WTC11 (cell line): ENCODE results near the gene MALL. TPM values are rescaled to one million over a fixed set of nuclear protein-coding genes. Genes with fewer than 3 reads are reported as not detected.

Experiments used
- ATAC-seq: fragments of 200-7000 bp; cut with Tn5 transposase; 2 replicates; pipeline ENCODE4 v1.10.0; 2021; ENCODE audit warnings: mild to moderate bottlenecking, moderate library complexity
- CTCF ChIA-PET: fragments of 300-600 bp; sonication (Branson Sonifier 250); formaldehyde crosslinking; loops from one replicate; lab custom pipeline; 2021; ENCODE audit warnings: antibody characterized with exemption; lab: Charles Lee
- POLR2A ChIA-PET: fragments of 350-600 bp; sonication (Branson Sonifier 250); formaldehyde crosslinking; loops from one replicate; lab custom pipeline; 2021; ENCODE audit warnings: antibody characterized with exemption; lab: Charles Lee
- DNase-seq: peaks from one replicate; pipeline ENCODE4 v3.0.0; 2021; ENCODE audit warnings: low spot score
- H3K27ac Mint-ChIP-seq: 2 replicates; pipeline ENCODE4 v1.8.0; 2021; ENCODE audit warnings: mixed read lengths
- H3K27me3 Mint-ChIP-seq: 2 replicates; pipeline ENCODE4 v1.8.0; 2021; ENCODE audit warnings: low read depth, mild to moderate bottlenecking, moderate library complexity, mixed read lengths
- H3K36me3 Mint-ChIP-seq: 2 replicates; pipeline ENCODE4 v1.8.0; 2021; ENCODE audit warnings: mixed read lengths
- H3K4me1 Mint-ChIP-seq: 2 replicates; pipeline ENCODE4 v1.8.0; 2022; ENCODE audit warnings: mixed read lengths
- H3K4me3 Mint-ChIP-seq: 2 replicates; pipeline ENCODE4 v1.8.0; 2021; ENCODE audit warnings: mild to moderate bottlenecking, moderate library complexity, mixed read lengths
- H3K9me3 Mint-ChIP-seq: 2 replicates; pipeline ENCODE4 v1.8.0; 2021; ENCODE audit warnings: mixed read lengths
- ESRRA ChIP-seq: sonication (generic); formaldehyde crosslinking; IDR thresholded peaks from 2 replicates; pipeline ENCODE4 v1.8.1; 2022; ENCODE audit warnings: mild to moderate bottlenecking, missing genetic modification reagents, borderline replicate concordance
- FOXP1 ChIP-seq: sonication (generic); formaldehyde crosslinking; IDR thresholded peaks from 2 replicates; pipeline ENCODE4 v1.8.0; 2022; ENCODE audit warnings: missing genetic modification reagents, mild to moderate bottlenecking, moderate library complexity, borderline replicate concordance
- GABPB1 ChIP-seq: sonication (generic); formaldehyde crosslinking; IDR thresholded peaks from 2 replicates; pipeline ENCODE4 v1.8.1; 2023; ENCODE audit warnings: mild to moderate bottlenecking, missing genetic modification reagents
- HMGA2 ChIP-seq: fragments of 250-450 bp; sonication (Bioruptor Pico); IDR thresholded peaks from 2 replicates; pipeline ENCODE4 v1.4.0; 2021; ENCODE audit warnings: mild to moderate bottlenecking, moderate library complexity
- NFATC4 ChIP-seq: fragments of 250-450 bp; sonication (Bioruptor Pico); IDR thresholded peaks from 2 replicates; pipeline ENCODE4 v1.9.0; 2021; ENCODE audit warnings: mild to moderate bottlenecking
- RELA ChIP-seq: sonication (generic); formaldehyde crosslinking; IDR thresholded peaks from 2 replicates; pipeline ENCODE4 v1.8.1; 2022; ENCODE audit warnings: missing genetic modification reagents, mild to moderate bottlenecking, borderline replicate concordance
- TCF7 ChIP-seq: sonication (generic); formaldehyde crosslinking; IDR thresholded peaks from 2 replicates; pipeline ENCODE4 v1.8.0; 2022; ENCODE audit warnings: mild to moderate bottlenecking, low read depth, missing genetic modification reagents, moderate library complexity
- ZNF416 ChIP-seq: fragments of 250-450 bp; sonication (Bioruptor Pico); IDR thresholded peaks from 2 replicates; pipeline ENCODE4 v1.9.0; 2021; ENCODE audit warnings: mild to moderate bottlenecking, inconsistent platforms
- total RNA-seq: library from RNA; stranded (reverse); gene quantifications from 3 replicates; pipeline ENCODE4 v1.2.3, GENCODE V29; 2021
- TF ChIP-seq, protein P1 (sequence below): fragments of 200-600 bp; IDR thresholded peaks from 2 replicates; pipeline ENCODE4 v1.8.0; 2022; ENCODE audit warnings: antibody characterized with exemption
- TF ChIP-seq, protein P2 (sequence below): fragments of 250-450 bp; sonication (Bioruptor Pico); IDR thresholded peaks from 2 replicates; pipeline ENCODE4 v1.8.0; 2021; ENCODE audit warnings: mild to moderate bottlenecking
- TF ChIP-seq, protein P3 (sequence below): sonication (generic); formaldehyde crosslinking; IDR thresholded peaks from 2 replicates; pipeline ENCODE4 v1.8.1; 2023; ENCODE audit warnings: mild to moderate bottlenecking, missing genetic modification reagents
- TF ChIP-seq, protein P4 (sequence below): sonication (generic); formaldehyde crosslinking; IDR thresholded peaks from 2 replicates; pipeline ENCODE4 v1.8.1; 2022; ENCODE audit warnings: mild to moderate bottlenecking, missing genetic modification reagents, moderate library complexity, borderline replicate concordance
- TF ChIP-seq, protein P5 (sequence below): fragments of 250-450 bp; sonication (Bioruptor Pico); IDR thresholded peaks from 2 replicates; pipeline ENCODE4 v1.9.0; 2021; ENCODE audit warnings: moderate library complexity, mild to moderate bottlenecking, inconsistent platforms, borderline replicate concordance
- TF ChIP-seq, protein P6 (sequence below): sonication (generic); formaldehyde crosslinking; IDR thresholded peaks from 2 replicates; pipeline ENCODE4 v1.8.0; 2022; ENCODE audit warnings: mild to moderate bottlenecking, missing genetic modification reagents
- TF ChIP-seq, protein P7 (sequence below): sonication (generic); formaldehyde crosslinking; IDR thresholded peaks from 2 replicates; pipeline ENCODE4 v1.8.1; 2022; ENCODE audit warnings: low read depth, missing genetic modification reagents, borderline replicate concordance

Gene MALL
- total RNA-seq, 1 experiment from 2014 or later, result 3.8 TPM

DNA sequence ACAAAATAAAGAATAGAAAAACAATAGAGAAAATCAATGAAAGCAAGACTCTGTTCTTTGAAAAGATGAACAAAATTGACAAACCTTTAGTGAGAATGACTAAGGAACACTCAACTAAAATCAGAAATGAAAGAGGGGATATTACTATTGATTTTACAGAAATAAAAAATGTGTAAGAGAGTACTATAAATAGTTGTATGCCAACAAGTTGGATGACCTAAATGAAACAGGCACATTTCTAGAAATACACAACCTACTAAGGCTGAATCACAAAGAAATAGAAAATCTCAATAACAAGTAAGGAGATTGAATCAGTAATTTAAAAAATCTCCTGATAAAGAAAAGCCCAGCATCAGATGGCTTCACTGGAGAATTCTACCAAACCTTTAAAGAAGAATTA lies 18.4 kb upstream of the MALL start:
- Mint-ChIP-seq H3K9me3 (peaks cover 34% of the 10 kb centered on the region), H3K4me3 (no peak overlapping the region), H3K4me1 (no peaks in the 10 kb centered on the region), H3K36me3 (peaks cover 4% of the 10 kb centered on the region; the same call in 1 of the 2 replicates), H3K27me3 (no peaks in the 10 kb centered on the region; the same call in 1 of the 2 replicates), H3K27ac (no peak overlapping the region)
- ChIA-PET POLR2A (no interaction called here), CTCF (no interaction called here)
- ATAC-seq (no peak), DNase-seq (no peak)
- TF ChIP-seq, protein P1, sequence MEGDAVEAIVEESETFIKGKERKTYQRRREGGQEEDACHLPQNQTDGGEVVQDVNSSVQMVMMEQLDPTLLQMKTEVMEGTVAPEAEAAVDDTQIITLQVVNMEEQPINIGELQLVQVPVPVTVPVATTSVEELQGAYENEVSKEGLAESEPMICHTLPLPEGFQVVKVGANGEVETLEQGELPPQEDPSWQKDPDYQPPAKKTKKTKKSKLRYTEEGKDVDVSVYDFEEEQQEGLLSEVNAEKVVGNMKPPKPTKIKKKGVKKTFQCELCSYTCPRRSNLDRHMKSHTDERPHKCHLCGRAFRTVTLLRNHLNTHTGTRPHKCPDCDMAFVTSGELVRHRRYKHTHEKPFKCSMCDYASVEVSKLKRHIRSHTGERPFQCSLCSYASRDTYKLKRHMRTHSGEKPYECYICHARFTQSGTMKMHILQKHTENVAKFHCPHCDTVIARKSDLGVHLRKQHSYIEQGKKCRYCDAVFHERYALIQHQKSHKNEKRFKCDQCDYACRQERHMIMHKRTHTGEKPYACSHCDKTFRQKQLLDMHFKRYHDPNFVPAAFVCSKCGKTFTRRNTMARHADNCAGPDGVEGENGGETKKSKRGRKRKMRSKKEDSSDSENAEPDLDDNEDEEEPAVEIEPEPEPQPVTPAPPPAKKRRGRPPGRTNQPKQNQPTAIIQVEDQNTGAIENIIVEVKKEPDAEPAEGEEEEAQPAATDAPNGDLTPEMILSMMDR, result no peak
- no peak for TF ChIP-seq FOXP1 (CRISPR knock-in tag)
- TF ChIP-seq, protein P2, sequence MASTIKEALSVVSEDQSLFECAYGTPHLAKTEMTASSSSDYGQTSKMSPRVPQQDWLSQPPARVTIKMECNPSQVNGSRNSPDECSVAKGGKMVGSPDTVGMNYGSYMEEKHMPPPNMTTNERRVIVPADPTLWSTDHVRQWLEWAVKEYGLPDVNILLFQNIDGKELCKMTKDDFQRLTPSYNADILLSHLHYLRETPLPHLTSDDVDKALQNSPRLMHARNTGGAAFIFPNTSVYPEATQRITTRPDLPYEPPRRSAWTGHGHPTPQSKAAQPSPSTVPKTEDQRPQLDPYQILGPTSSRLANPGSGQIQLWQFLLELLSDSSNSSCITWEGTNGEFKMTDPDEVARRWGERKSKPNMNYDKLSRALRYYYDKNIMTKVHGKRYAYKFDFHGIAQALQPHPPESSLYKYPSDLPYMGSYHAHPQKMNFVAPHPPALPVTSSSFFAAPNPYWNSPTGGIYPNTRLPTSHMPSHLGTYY (CRISPR knock-in tag), result no peak
- TF ChIP-seq, protein P3, sequence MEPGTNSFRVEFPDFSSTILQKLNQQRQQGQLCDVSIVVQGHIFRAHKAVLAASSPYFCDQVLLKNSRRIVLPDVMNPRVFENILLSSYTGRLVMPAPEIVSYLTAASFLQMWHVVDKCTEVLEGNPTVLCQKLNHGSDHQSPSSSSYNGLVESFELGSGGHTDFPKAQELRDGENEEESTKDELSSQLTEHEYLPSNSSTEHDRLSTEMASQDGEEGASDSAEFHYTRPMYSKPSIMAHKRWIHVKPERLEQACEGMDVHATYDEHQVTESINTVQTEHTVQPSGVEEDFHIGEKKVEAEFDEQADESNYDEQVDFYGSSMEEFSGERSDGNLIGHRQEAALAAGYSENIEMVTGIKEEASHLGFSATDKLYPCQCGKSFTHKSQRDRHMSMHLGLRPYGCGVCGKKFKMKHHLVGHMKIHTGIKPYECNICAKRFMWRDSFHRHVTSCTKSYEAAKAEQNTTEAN (CRISPR knock-in tag), result no peak
- TF ChIP-seq, protein P4, sequence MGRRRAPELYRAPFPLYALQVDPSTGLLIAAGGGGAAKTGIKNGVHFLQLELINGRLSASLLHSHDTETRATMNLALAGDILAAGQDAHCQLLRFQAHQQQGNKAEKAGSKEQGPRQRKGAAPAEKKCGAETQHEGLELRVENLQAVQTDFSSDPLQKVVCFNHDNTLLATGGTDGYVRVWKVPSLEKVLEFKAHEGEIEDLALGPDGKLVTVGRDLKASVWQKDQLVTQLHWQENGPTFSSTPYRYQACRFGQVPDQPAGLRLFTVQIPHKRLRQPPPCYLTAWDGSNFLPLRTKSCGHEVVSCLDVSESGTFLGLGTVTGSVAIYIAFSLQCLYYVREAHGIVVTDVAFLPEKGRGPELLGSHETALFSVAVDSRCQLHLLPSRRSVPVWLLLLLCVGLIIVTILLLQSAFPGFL (CRISPR knock-in tag), result no peak
- TF ChIP-seq, protein P5, sequence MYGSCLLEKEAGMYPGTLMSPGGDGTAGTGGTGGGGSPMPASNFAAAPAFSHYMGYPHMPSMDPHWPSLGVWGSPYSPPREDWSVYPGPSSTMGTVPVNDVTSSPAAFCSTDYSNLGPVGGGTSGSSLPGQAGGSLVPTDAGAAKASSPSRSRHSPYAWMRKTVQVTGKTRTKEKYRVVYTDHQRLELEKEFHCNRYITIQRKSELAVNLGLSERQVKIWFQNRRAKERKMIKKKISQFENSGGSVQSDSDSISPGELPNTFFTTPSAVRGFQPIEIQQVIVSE (CRISPR knock-in tag), result no peak

DNA sequence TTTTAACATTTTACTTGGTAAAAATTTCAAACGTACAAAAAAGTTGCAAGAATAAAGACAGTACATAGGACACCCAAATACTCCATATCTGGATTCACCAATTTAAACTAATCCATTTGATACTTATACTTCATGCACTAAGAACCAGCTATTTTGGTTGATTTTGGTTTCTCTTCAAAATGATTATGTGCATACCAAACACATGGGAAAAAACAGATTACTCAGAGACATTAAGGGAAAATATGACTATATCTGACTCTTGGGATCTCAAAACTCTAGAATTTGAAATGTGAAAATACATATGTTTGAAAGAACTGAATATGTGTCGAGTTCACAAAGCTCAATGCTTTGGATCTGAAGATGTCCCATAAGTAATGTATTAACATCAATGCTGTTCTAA lies 15.5 kb upstream of the MALL start:
- ChIA-PET POLR2A (no interaction called here), CTCF (interaction anchor here (0.8 kb wide), 1 partner anchor 15 kb away, joined by 4 read pairs; the partner anchor contains the start of gene MALL)
- H3K4me1 Mint-ChIP-seq, result no peaks in the 10 kb centered on the region
- TF ChIP-seq ZNF416, result no peak
- TF ChIP-seq, protein P6, sequence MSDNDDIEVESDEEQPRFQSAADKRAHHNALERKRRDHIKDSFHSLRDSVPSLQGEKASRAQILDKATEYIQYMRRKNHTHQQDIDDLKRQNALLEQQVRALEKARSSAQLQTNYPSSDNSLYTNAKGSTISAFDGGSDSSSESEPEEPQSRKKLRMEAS (CRISPR knock-in tag), result no peak
- no peak for TF ChIP-seq TCF7 (CRISPR knock-in tag)
- no peak for TF ChIP-seq GABPB1
- TF ChIP-seq, protein P7, sequence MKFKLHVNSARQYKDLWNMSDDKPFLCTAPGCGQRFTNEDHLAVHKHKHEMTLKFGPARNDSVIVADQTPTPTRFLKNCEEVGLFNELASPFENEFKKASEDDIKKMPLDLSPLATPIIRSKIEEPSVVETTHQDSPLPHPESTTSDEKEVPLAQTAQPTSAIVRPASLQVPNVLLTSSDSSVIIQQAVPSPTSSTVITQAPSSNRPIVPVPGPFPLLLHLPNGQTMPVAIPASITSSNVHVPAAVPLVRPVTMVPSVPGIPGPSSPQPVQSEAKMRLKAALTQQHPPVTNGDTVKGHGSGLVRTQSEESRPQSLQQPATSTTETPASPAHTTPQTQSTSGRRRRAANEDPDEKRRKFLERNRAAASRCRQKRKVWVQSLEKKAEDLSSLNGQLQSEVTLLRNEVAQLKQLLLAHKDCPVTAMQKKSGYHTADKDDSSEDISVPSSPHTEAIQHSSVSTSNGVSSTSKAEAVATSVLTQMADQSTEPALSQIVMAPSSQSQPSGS (CRISPR knock-in tag), result no peak
- TF ChIP-seq HMGA2, result no peak
- TF ChIP-seq ESRRA (CRISPR knock-in tag), result no peak
- no peak for TF ChIP-seq NFATC4
- no peak for TF ChIP-seq RELA (CRISPR knock-in tag)
- ATAC-seq (no peak), DNase-seq (no peak)
- peaks cover 30% of the 10 kb centered on the region for H3K9me3 Mint-ChIP-seq
- no peak overlapping the region for H3K27ac Mint-ChIP-seq
- H3K36me3 Mint-ChIP-seq, result peaks cover 4% of the 10 kb centered on the region; the same call in 1 of the 2 replicates
- H3K27me3 Mint-ChIP-seq, result no peaks in the 10 kb centered on the region
- no peak overlapping the region for H3K4me3 Mint-ChIP-seq
